Measurements from ENCODE around the gene CACNB1. TPM values are rescaled to one million over a fixed set of nuclear protein-coding genes. Genes with fewer than 3 reads are reported as not detected.

The CACNB1 gene
- total and polyA plus RNA-seq, 10 of the 15 experiments (the other 5 are each of a cell fraction or from before 2014, with no cell fraction given), result 0.06 to 15.6 (median 6.3) TPM

GRCh38 chr17:39197380-39198185, at the start of gene CACNB1 (continued):
- TF ChIP-seq EED (IDR thresholded peaks at IDR 0.05; ENCODE audit: low read depth), result no peak
- no peak for TF ChIP-seq USF2 (IDR thresholded peaks at IDR 0.05; ENCODE audit: borderline replicate concordance, low read depth, low read length)
- TF ChIP-seq TBL1XR1 (IDR thresholded peaks at IDR 0.05; ENCODE audit: low read depth, low read length), result no peak
- peak in 1 of 2 experiments; percentile 17; a peak in 1 of 3 replicates for TF ChIP-seq EGR1 (IDR thresholded peaks at IDR 0.05; ENCODE audit: borderline replicate concordance in 1 of 2, low read depth in 2 of 2, low read length in 2 of 2)
- no peak for TF ChIP-seq PKNOX1 (IDR thresholded peaks at IDR 0.05)
- no peak for TF ChIP-seq ZNF207 (IDR thresholded peaks at IDR 0.05; ENCODE audit: borderline replicate concordance)
- no peak for TF ChIP-seq CTCF (IDR thresholded peaks at IDR 0.05 in 2 of 3, conservative IDR thresholded peaks at IDR 0.05 in 1 of 3; ENCODE audit: control insufficient read depth in 2 of 3, extremely low read depth in 1 of 3, insufficient read depth in 1 of 3, low read depth in 3 of 3, low read length in 3 of 3)
- TF ChIP-seq TARDBP (IDR thresholded peaks at IDR 0.05; ENCODE audit: borderline replicate concordance), result no peak
- no peak for TF ChIP-seq ZBTB40 (IDR thresholded peaks at IDR 0.05; ENCODE audit: borderline replicate concordance)
